ENCODE results near the gene SIX2. TPM values are rescaled to one million over a fixed set of nuclear protein-coding genes. Genes with fewer than 3 reads are reported as not detected.

Gene SIX2
- total and polyA plus RNA-seq, 2 donors (not counting 1 experiment from before 2014, with no cell fraction given): 0.03 TPM; not detected in 1

DNA sequence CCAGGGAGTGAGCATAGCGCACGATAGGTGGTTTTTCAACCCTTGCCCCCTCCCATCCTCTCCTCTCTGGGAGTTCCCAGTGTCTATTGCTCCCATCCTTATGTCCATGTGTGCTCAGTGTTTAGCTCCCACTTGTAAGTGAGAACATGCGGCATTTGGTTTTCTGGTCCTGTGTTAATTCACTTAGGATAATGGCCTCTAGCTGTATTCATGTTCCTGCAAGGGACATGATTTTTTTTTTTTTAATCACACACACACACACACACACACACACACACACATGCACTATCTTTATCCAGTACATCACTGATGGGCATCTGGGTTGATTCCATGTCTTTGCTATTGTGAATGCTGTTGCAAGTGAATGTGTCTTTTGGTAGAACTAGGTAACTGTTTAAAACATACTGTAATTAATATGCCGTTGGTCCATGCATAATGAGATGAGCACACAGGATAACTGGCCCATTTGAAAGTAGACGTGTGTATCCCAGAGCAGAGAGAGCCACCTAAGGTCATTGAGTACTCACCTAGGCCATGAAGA lies 43.2 kb upstream of the SIX2 start:
- no peaks in the 10 kb centered on the region for H3K4me1 ChIP-seq (ENCODE audit: control insufficient read depth, extremely low read depth, insufficient read depth, low read length)
- no peaks in the 10 kb centered on the region for H4K20me1 ChIP-seq (ENCODE audit: control insufficient read depth, extremely low read depth, insufficient read depth, low read length)
- no peak overlapping the region for H3K4me3 ChIP-seq (replicated peaks in 1 of 4; ENCODE audit: control extremely low read depth in 1 of 4, insufficient read depth in 1 of 4, low read depth in 3 of 4, low read length in 4 of 4)
- no peak overlapping the region for H2AFZ ChIP-seq (ENCODE audit: low read length)
- no peak overlapping the region for H3K9ac ChIP-seq (ENCODE audit: insufficient read depth, low read length)
- peaks cover 3% of the 10 kb centered on the region for H3K27me3 ChIP-seq (ENCODE audit: control insufficient read depth, insufficient read depth, low read length)
- H3K79me2 ChIP-seq (ENCODE audit: control insufficient read depth, insufficient read depth, low read length): no peaks in the 10 kb centered on the region
- DNase-seq (ENCODE audit: low read depth in 2 of 2): no peak
- H3K27ac ChIP-seq (ENCODE audit: insufficient read depth, low read length): no peak overlapping the region
- no peak for TF ChIP-seq EZH2 (IDR thresholded peaks at IDR 0.05; ENCODE audit: low read length, missing control alignments)
- no peaks in the 10 kb centered on the region for H3K36me3 ChIP-seq (ENCODE audit: control insufficient read depth, insufficient read depth, low read length)
- no peak overlapping the region for H3K4me2 ChIP-seq (ENCODE audit: extremely low read depth, insufficient read depth, low read length)
- H3K9me3 ChIP-seq (ENCODE audit: control insufficient read depth, insufficient read depth, low read depth, low read length): no peaks in the 10 kb centered on the region

DNA sequence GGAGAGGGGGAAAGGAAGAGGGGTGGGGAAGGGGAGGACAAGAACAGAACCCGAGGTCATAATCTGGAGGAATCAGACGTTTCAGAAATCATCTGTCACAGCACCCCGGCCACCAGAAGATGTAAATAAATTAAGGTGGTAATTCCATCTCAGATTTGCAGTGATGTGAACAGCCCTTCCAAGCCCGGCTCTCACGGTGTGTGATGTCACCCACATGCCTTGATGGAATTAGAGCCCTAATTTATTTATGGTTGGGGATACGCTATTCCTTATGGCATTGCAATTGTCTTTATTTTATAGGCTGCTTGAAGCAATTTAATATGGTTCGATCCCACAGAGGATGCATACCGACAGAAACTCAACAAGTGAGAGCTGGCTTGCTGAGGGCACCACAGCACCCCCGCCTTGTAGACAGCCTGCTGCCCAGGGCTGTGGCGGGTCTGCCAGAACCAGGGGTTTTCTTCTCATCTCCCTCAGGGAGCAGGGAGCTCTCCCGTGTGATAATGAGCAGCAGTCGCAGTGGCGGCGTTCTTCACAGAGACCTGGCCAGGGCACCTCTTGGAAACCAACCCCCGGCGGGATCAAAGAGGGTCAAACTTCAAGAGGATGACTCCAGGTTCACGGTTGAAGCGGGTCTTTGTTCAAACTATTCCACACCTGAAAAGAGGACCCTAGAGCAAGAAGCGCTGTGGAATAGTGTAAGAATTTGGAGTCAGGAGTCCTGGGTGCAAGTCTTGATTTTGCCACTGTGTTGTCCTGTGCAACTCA lies 40.5 kb upstream of the SIX2 start:
- no peak overlapping the region for H3K4me3 ChIP-seq (replicated peaks in 1 of 4; ENCODE audit: control extremely low read depth in 1 of 4, insufficient read depth in 1 of 4, low read depth in 3 of 4, low read length in 4 of 4)
- H3K9me3 ChIP-seq (ENCODE audit: control insufficient read depth, insufficient read depth, low read depth, low read length): no peaks in the 10 kb centered on the region
- no peaks in the 10 kb centered on the region for H3K4me1 ChIP-seq (ENCODE audit: control insufficient read depth, extremely low read depth, insufficient read depth, low read length)
- no peak overlapping the region for H3K9ac ChIP-seq (ENCODE audit: insufficient read depth, low read length)
- H3K27me3 ChIP-seq (ENCODE audit: control insufficient read depth, insufficient read depth, low read length): peaks cover 6% of the 10 kb centered on the region
- no peak overlapping the region for H3K4me2 ChIP-seq (ENCODE audit: extremely low read depth, insufficient read depth, low read length)
- H3K79me2 ChIP-seq (ENCODE audit: control insufficient read depth, insufficient read depth, low read length): no peaks in the 10 kb centered on the region
- no peaks in the 10 kb centered on the region for H4K20me1 ChIP-seq (ENCODE audit: control insufficient read depth, extremely low read depth, insufficient read depth, low read length)
- no peak overlapping the region for H3K27ac ChIP-seq (ENCODE audit: insufficient read depth, low read length)
- no peak overlapping the region for H2AFZ ChIP-seq (ENCODE audit: low read length)
- TF ChIP-seq, protein P1, sequence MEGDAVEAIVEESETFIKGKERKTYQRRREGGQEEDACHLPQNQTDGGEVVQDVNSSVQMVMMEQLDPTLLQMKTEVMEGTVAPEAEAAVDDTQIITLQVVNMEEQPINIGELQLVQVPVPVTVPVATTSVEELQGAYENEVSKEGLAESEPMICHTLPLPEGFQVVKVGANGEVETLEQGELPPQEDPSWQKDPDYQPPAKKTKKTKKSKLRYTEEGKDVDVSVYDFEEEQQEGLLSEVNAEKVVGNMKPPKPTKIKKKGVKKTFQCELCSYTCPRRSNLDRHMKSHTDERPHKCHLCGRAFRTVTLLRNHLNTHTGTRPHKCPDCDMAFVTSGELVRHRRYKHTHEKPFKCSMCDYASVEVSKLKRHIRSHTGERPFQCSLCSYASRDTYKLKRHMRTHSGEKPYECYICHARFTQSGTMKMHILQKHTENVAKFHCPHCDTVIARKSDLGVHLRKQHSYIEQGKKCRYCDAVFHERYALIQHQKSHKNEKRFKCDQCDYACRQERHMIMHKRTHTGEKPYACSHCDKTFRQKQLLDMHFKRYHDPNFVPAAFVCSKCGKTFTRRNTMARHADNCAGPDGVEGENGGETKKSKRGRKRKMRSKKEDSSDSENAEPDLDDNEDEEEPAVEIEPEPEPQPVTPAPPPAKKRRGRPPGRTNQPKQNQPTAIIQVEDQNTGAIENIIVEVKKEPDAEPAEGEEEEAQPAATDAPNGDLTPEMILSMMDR (conservative IDR thresholded peaks at IDR 0.05 in 1 of 2, IDR thresholded peaks at IDR 0.05 in 1 of 2; ENCODE audit: low read depth in 1 of 2, low read length in 2 of 2): no peak
- no peak for TF ChIP-seq EZH2 (IDR thresholded peaks at IDR 0.05; ENCODE audit: low read length, missing control alignments)
- no peak for DNase-seq (ENCODE audit: low read depth in 2 of 2)
- no peaks in the 10 kb centered on the region for H3K36me3 ChIP-seq (ENCODE audit: control insufficient read depth, insufficient read depth, low read length)

DNA sequence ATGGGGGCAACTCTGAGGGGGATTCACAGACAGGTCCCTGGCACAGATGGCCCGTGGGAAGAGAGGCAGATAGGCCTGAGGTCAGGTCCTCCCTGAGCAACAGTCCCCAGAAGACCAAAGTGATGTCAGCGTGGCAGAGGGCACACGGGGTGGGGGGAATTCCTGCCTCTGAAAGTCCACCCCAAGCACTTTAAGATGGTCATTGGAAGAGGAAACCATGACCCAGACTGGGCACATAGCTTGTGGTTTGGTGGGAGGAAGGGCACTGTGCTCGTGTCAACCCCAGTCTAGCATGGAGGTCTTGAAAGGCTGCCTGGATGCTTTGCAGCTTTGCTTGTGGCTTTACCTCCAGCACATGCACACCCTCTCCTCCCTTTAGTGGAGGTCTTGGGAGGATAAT lies 38.0 kb upstream of the SIX2 start:
- Histone ChIP-seq H4K20me1 (ENCODE audit: control insufficient read depth, extremely low read depth, insufficient read depth, low read length) (no peaks in the 10 kb centered on the region), H2AFZ (ENCODE audit: low read length) (no peak overlapping the region), H3K4me1 (ENCODE audit: control insufficient read depth, extremely low read depth, insufficient read depth, low read length) (no peaks in the 10 kb centered on the region), H3K9ac (ENCODE audit: insufficient read depth, low read length) (no peak overlapping the region), H3K4me2 (ENCODE audit: extremely low read depth, insufficient read depth, low read length) (no peak overlapping the region), H3K27ac (ENCODE audit: insufficient read depth, low read length) (no peak overlapping the region), H3K9me3 (ENCODE audit: control insufficient read depth, insufficient read depth, low read depth, low read length) (no peaks in the 10 kb centered on the region), H3K36me3 (ENCODE audit: control insufficient read depth, insufficient read depth, low read length) (no peaks in the 10 kb centered on the region), H3K27me3 (ENCODE audit: control insufficient read depth, insufficient read depth, low read length) (peaks cover 15% of the 10 kb centered on the region), H3K4me3 (replicated peaks in 1 of 4; ENCODE audit: control extremely low read depth in 1 of 4, insufficient read depth in 1 of 4, low read depth in 3 of 4, low read length in 4 of 4) (no peak overlapping the region), H3K79me2 (ENCODE audit: control insufficient read depth, insufficient read depth, low read length) (no peaks in the 10 kb centered on the region)
- TF ChIP-seq EZH2 (IDR thresholded peaks at IDR 0.05; ENCODE audit: low read length, missing control alignments): no peak
- TF ChIP-seq, protein P1 (conservative IDR thresholded peaks at IDR 0.05 in 1 of 2, IDR thresholded peaks at IDR 0.05 in 1 of 2; ENCODE audit: low read depth in 1 of 2, low read length in 2 of 2): no peak
- DNase-seq (ENCODE audit: low read depth in 2 of 2): no peak
